Measurements from ENCODE around the gene DEXI. TPM values are rescaled to one million over a fixed set of nuclear protein-coding genes. Genes with fewer than 3 reads are reported as not detected.

The DEXI gene
- total and polyA plus RNA-seq, 4 donors, result 19.5 to 35.5 (median 28.0) TPM

- H3K36me3 ChIP-seq (ENCODE audit: control insufficient read depth in 4 of 4, insufficient read depth in 4 of 4, low read length in 4 of 4), result no peaks in the 10 kb centered on the region
- no peak overlapping the region for H3K27ac ChIP-seq (ENCODE audit: low read depth in 1 of 2, low read length in 1 of 2)
- peaks cover 0 to 22% (median 10%) of the 10 kb centered on the region in 5 donors for H3K4me1 ChIP-seq (ENCODE audit: control insufficient read depth in 5 of 5, insufficient read depth in 5 of 5, low read length in 5 of 5)
- no peaks in the 10 kb centered on the region for H3K9me3 ChIP-seq (ENCODE audit: control insufficient read depth in 4 of 4, insufficient read depth in 3 of 4, low read length in 3 of 4)
- 74 to 90% methylated on average over 5 of the region's 5 CpGs for WGBS, 2 donors
- H3K27me3 ChIP-seq (ENCODE audit: control insufficient read depth in 3 of 3, insufficient read depth in 3 of 3, low read length in 2 of 3), result no peaks in the 10 kb centered on the region
- H3K9ac ChIP-seq (ENCODE audit: insufficient read depth in 1 of 2, low read length in 2 of 2), result no peak overlapping the region
- ATAC-seq (ENCODE audit: insufficient read depth, low FRiP score) (no peak), DNase-seq (no peak)
- H3K4me3 ChIP-seq, result no peak overlapping the region
- no peak for TF ChIP-seq CTCF (IDR thresholded peaks at IDR 0.05; ENCODE audit: control extremely low read depth, extremely low read depth)
Measured at GRCh38 chr16:10950393-10950792, 8.1 kb upstream of the DEXI start.

DNA sequence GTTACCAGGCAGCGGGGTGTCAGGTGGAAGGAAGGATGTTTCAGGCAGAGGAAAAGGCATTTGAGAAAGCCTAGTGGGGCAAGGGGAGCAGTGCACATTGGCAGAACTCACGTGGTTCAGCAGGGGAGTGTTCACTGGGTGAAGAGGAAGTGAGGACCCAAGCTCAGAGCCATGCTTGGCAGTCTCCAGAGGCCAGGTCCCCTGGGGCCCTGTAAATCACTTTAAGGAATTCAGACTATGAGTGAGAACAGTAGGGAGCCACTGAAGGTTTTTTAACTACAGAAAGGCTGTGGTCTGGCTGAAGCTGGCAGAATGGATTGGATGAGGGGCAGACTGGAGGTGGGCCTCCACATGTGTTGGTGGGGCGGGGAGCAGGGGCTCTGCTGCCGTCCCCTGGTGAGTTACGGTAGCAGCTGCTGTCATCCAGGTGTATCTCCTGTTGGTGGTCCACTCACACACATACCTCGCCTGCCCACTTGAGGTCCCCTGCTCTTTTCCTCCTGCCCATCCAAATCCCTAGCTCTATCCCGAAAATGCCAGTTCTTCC is 7.2 kb upstream of the DEXI start:
- H3K9ac ChIP-seq (ENCODE audit: insufficient read depth in 1 of 2, low read length in 2 of 2), result no peak overlapping the region
- no peaks in the 10 kb centered on the region for H3K27me3 ChIP-seq (ENCODE audit: control insufficient read depth in 3 of 3, insufficient read depth in 3 of 3, low read length in 2 of 3)
- peaks cover 0 to 20% (median 15%) of the 10 kb centered on the region in 5 donors for H3K4me1 ChIP-seq (ENCODE audit: control insufficient read depth in 5 of 5, insufficient read depth in 5 of 5, low read length in 5 of 5)
- no peak for TF ChIP-seq CTCF (IDR thresholded peaks at IDR 0.05; ENCODE audit: control extremely low read depth, extremely low read depth)
- no peak overlapping the region for H3K27ac ChIP-seq (ENCODE audit: low read depth in 1 of 2, low read length in 1 of 2)
- no peaks in the 10 kb centered on the region for H3K36me3 ChIP-seq (ENCODE audit: control insufficient read depth in 4 of 4, insufficient read depth in 4 of 4, low read length in 4 of 4)
- ATAC-seq (ENCODE audit: insufficient read depth, low FRiP score) (no peak), DNase-seq (no peak)
- no peaks in the 10 kb centered on the region for H3K9me3 ChIP-seq (ENCODE audit: control insufficient read depth in 4 of 4, insufficient read depth in 3 of 4, low read length in 3 of 4)
- H3K4me3 ChIP-seq, result no peak overlapping the region
- WGBS, 2 donors, result 65 to 80% methylated on average over 6 to 7 of the region's 7 CpGs

DNA sequence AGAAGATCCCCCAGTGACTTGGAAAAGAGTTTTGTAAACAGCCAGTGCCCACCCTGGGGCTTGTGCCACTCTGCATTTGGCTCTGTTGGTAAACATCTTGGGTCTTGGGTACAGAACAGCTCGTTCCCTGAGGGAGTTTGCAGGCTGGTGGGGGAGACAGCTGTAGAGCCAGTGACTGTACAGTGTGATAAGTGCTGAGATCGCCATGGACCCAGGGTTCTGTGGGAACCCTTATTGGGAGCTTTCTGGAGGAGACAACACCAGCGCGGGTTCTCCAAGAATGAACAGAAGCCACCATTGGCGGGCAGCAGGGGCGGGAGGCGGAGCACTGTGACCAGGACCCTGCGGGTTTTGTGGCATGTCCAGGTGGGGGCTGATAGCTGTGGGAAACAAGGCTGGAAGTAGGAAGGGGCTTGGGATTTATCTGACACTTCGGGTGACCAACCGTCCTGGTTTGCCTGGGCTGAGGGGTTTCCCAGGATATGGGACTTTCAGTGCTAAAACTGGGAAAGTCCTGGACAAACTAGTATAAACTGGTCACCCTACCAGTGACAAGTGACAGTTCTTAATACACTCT is 5.0 kb upstream of the DEXI start:
- Histone ChIP-seq H3K27ac (ENCODE audit: low read depth in 1 of 2, low read length in 1 of 2) (no peak overlapping the region), H3K9ac (ENCODE audit: insufficient read depth in 1 of 2, low read length in 2 of 2) (no peak overlapping the region), H3K4me1 (ENCODE audit: control insufficient read depth in 5 of 5, insufficient read depth in 5 of 5, low read length in 5 of 5) (peaks cover 0 to 28% (median 22%) of the 10 kb centered on the region in 5 donors), H3K4me3 (no peak overlapping the region), H3K9me3 (ENCODE audit: control insufficient read depth in 4 of 4, insufficient read depth in 3 of 4, low read length in 3 of 4) (no peaks in the 10 kb centered on the region), H3K36me3 (ENCODE audit: control insufficient read depth in 4 of 4, insufficient read depth in 4 of 4, low read length in 4 of 4) (no peaks in the 10 kb centered on the region), H3K27me3 (ENCODE audit: control insufficient read depth in 3 of 3, insufficient read depth in 3 of 3, low read length in 2 of 3) (no peaks in the 10 kb centered on the region)
- no peak for TF ChIP-seq CTCF (IDR thresholded peaks at IDR 0.05; ENCODE audit: control extremely low read depth, extremely low read depth)
- 79 to 90% methylated on average over 10 of the region's 10 CpGs for WGBS, 2 donors
- DNase-seq, result no peak
- ATAC-seq (ENCODE audit: insufficient read depth, low FRiP score), result no peak
